CD4-positive, CD25-positive, alpha-beta regulatory T cell (primary cell): Measurements from ENCODE around the gene TECPR2. TPM values are rescaled to one million over a fixed set of nuclear protein-coding genes. Genes with fewer than 3 reads are reported as not detected.
A peak's percentile ranks its signal among the peaks of the same experiment; 100 is the strongest.

Experiments
- ATAC-seq, 2 donors: fragments of 150-1000 bp; cut with Tn5 transposase; one replicate each; pipeline ENCODE4 v1.10.0; 2021; ENCODE audit warnings: low read depth in 2 of 2, moderate number of reproducible peaks in 2 of 2, moderate library complexity in 1 of 2
- DNase-seq, 3 donors: peaks; one replicate each; pipeline versions ENCODE4 v3.0.0 to v3.0.0-alpha.2; 2012 to 2022; ENCODE audit warnings: mixed read lengths in 1 of 3
- H3K27ac ChIP-seq: one replicate; pipeline ENCODE4 v1.7.0; 2013; ENCODE audit warnings: mild to moderate bottlenecking, low read length; ENCODE audit not compliant: insufficient read depth, poor library complexity, severe bottlenecking
- H3K27me3 ChIP-seq: one replicate; pipeline ENCODE4 v1.7.0; 2013; ENCODE audit warnings: low read length; ENCODE audit not compliant: control insufficient read depth, insufficient read depth
- H3K36me3 ChIP-seq: one replicate; pipeline ENCODE4 v1.7.0; 2013; ENCODE audit warnings: mild to moderate bottlenecking, low read length, moderate library complexity; ENCODE audit not compliant: control insufficient read depth, insufficient read depth
- H3K4me1 ChIP-seq: 2 replicates; pipeline ENCODE4 v1.7.0; 2013; ENCODE audit warnings: mild to moderate bottlenecking, low read length; ENCODE audit not compliant: insufficient read depth, control insufficient read depth, poor library complexity, severe bottlenecking
- H3K4me3 ChIP-seq: one replicate; pipeline ENCODE4 v1.7.0; 2013; ENCODE audit warnings: low read depth, mild to moderate bottlenecking, low read length, moderate library complexity
- H3K9me3 ChIP-seq, 2 experiments: 1 replicate in 1 of 2; 2 replicates in 1 of 2; pipeline ENCODE4 v1.7.0; 2013; ENCODE audit warnings: low read length in 2 of 2, mild to moderate bottlenecking in 1 of 2, moderate library complexity in 1 of 2; ENCODE audit not compliant: control insufficient read depth in 2 of 2
- H3K27ac Mint-ChIP-seq, 3 donors: one replicate each; pipeline ENCODE4 v1.8.0; 2020 to 2022; ENCODE audit warnings: mild to moderate bottlenecking in 3 of 3, mixed read lengths in 3 of 3, moderate library complexity in 2 of 3
- H3K27me3 Mint-ChIP-seq: one replicate; pipeline ENCODE4 v1.8.0; 2022; ENCODE audit warnings: mild to moderate bottlenecking, mixed read lengths
- H3K36me3 Mint-ChIP-seq: one replicate; pipeline ENCODE4 v1.8.0; 2020; ENCODE audit warnings: mixed read lengths
- H3K4me1 Mint-ChIP-seq, 4 donors: one replicate each; pipeline ENCODE4 v1.8.0; 2020 to 2022; ENCODE audit warnings: mixed read lengths in 4 of 4, mild to moderate bottlenecking in 1 of 4
- H3K4me3 Mint-ChIP-seq, 4 donors: one replicate each; pipeline ENCODE4 v1.8.0; 2020 to 2022; ENCODE audit warnings: mild to moderate bottlenecking in 4 of 4, mixed read lengths in 4 of 4, moderate library complexity in 3 of 4
- H3K9me3 Mint-ChIP-seq, 7 donors: one replicate each; pipeline ENCODE4 v1.8.0; 2020 to 2022; ENCODE audit warnings: mixed read lengths in 7 of 7, mild to moderate bottlenecking in 3 of 7, moderate library complexity in 2 of 7
- polyA plus RNA-seq, 4 donors: library from polyadenylated mRNA; unstranded; fragments of 300-500 nt; fragmentation: Illumina TruSeq; gene quantifications; one replicate each; pipeline ENCODE4 v1.2.3, GENCODE V29; 2021
- total RNA-seq: library from RNA; stranded (reverse); gene quantifications from one replicate; pipeline ENCODE4 v1.2.3, GENCODE V29; 2022

Gene TECPR2
- total and polyA plus RNA-seq, 5 donors from 2014 or later = 2.4 to 12.7 (median 2.9) TPM

DNA sequence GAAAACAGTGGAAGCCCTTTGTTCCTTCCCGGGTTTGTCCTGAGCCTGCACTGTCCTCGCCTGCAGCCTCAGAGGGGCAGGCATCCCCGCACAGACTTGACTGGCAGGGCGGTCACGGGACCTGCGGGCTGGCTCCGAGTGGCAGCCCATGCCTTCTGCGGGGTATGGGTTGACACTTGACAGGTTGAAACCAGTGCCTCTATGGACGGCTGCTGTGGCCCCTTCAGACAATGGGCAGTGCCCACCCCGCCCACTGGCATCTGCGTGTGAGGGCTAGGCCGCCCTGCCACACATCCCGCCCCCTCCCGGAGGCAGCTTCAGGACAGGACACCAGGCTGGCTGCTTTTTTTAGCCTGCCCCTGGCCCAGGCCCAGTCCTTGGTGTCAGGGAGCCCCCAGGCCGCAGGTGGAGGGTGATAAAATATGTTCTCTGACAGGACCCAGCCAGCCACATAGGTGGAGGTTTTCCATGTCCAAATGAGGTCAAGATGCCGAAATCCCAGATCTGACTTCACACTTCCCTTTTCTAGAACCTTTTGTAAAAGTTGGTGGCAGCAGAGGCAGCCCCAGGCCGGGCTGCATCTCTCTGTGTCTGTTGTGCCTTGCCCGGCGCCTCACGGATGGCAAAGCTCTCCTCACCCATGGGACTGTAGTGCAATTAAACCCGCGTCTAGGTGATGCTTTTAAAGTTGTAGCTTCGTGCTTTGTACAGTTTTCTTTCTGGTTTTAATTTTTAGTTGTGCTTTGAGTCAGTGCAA lies 136.8 kb downstream of the TECPR2 start:
- Mint-ChIP-seq H3K27ac (peak overlapping the region in 1 of 3 donors; percentile 75), H3K36me3 (peaks cover 6% of the 10 kb centered on the region), H3K4me1 (peaks cover 0 to 9% (median 2%) of the 10 kb centered on the region in 4 donors), H3K27me3 (no peaks in the 10 kb centered on the region), H3K4me3 (no peak overlapping the region), H3K9me3 (peaks cover 0 to 3% (median 0%) of the 10 kb centered on the region in 7 donors)
- DNase-seq = no peak
- no peak for ATAC-seq
- Histone ChIP-seq H3K27ac (no peak overlapping the region), H3K4me1 (no peaks in the 10 kb centered on the region), H3K4me3 (no peak overlapping the region), H3K36me3 (peaks cover 4% of the 10 kb centered on the region), H3K9me3 (no peaks in the 10 kb centered on the region), H3K27me3 (no peaks in the 10 kb centered on the region)

DNA sequence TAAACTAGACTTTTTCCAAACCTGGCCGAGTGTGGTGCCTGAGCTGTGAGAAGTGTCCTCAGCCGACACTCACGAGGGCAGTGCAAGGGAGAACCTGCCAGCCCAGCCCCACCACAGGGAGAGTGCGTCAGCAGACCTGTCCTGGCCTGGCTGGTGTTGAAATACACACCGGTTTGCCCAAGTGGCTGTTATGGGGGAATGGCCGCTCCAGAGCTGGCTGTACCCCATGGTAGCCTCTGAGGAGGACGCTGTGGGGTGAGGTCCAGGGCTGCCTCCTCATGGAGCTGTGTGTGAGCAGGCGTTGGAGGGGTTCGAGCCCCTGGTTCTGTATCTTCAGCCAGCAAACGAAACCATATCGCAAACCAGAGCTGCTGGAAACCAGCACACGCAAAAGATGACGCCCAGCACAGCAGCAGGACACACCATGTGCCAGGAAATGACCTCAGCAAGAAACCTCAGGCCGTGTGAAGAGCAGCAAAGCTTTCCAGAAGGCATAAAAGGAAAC lies 137.5 kb downstream of the TECPR2 start:
- Histone ChIP-seq H3K27ac (peak overlapping the region; percentile 30), H3K4me3 (no peak overlapping the region), H3K4me1 (no peaks in the 10 kb centered on the region), H3K9me3 (no peaks in the 10 kb centered on the region), H3K27me3 (no peaks in the 10 kb centered on the region), H3K36me3 (peaks cover 4% of the 10 kb centered on the region)
- Mint-ChIP-seq H3K36me3 (peaks cover 6% of the 10 kb centered on the region), H3K4me1 (peaks cover 0 to 9% (median 2%) of the 10 kb centered on the region in 4 donors), H3K27ac (peak overlapping the region in 1 of 3 donors; percentile 75), H3K27me3 (no peaks in the 10 kb centered on the region), H3K4me3 (no peak overlapping the region), H3K9me3 (peaks cover 0 to 3% (median 0%) of the 10 kb centered on the region in 7 donors)
- DNase-seq (peak in 1 of 3 donors; percentile 33), ATAC-seq (peak in 1 of 2 donors; percentile 40)

DNA sequence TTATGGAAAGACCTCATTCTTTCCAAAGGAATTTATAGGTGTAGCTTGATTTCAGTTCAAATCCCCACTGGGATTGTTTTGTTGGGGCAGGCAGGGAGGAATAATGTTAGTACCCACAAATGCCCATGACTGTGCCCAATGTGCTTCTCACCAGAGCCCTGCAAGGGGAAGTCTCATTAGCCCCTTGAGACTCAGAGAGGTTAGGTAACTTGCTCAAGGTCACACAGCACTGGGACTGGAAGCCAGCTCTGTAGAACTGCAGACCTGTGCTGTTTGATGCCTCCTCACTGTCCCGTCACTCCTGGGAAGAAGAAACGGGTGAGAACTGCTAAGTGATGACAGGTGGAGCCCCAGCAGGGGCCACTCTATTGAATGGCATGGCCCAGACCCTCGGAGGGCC lies 138.0 kb downstream of the TECPR2 start:
- no peak overlapping the region for H3K27ac ChIP-seq
- Mint-ChIP-seq H3K36me3 (peaks cover 6% of the 10 kb centered on the region), H3K9me3 (peaks cover 0 to 3% (median 0%) of the 10 kb centered on the region in 7 donors), H3K27ac (peak overlapping the region in 1 of 3 donors; percentile 75), H3K27me3 (no peaks in the 10 kb centered on the region), H3K4me3 (no peak overlapping the region), H3K4me1 (peaks cover 0 to 9% (median 2%) of the 10 kb centered on the region in 4 donors)
- H3K4me1 ChIP-seq = no peaks in the 10 kb centered on the region
- no peaks in the 10 kb centered on the region for H3K27me3 ChIP-seq
- H3K9me3 ChIP-seq = no peaks in the 10 kb centered on the region
- no peak for DNase-seq
- H3K4me3 ChIP-seq = no peak overlapping the region
- no peak for ATAC-seq
- peaks cover 4% of the 10 kb centered on the region for H3K36me3 ChIP-seq

DNA sequence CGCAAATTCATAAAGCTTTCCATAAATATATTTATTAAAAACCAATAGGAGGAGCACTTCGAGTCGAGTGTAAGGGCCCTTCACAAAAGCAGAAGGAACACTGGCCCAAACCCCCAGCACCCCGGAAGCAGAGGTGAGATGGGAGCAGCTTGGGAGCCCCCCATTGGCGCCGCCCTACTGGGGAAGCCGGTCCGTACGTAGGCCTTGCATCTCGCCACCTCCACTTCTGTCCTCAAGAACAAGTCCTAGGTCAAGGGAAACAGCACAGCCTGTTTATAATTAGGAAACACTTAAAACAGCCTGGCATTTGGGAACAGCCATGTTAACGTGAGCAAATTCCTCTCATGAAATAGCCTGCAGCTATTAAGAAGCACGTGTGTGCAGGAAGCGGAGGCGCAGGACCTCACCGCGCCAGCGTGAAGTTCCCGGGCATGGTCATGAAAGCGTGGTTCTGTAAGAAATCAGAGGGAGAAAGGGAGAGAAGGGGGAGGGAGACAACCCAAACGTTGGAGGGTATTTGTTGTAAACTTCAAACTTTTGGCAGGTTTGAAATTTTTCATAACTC lies 139.1 kb downstream of the TECPR2 start:
- H3K27ac Mint-ChIP-seq = no peak overlapping the region
- Histone ChIP-seq H3K4me1 (no peaks in the 10 kb centered on the region), H3K9me3 (no peaks in the 10 kb centered on the region), H3K27me3 (no peaks in the 10 kb centered on the region), H3K27ac (no peak overlapping the region), H3K4me3 (no peak overlapping the region), H3K36me3 (peaks cover 4% of the 10 kb centered on the region)
- ATAC-seq (no peak), DNase-seq (no peak)
- H3K27me3 Mint-ChIP-seq = no peaks in the 10 kb centered on the region
- H3K36me3 Mint-ChIP-seq = peaks cover 6% of the 10 kb centered on the region
- peaks cover 0 to 3% (median 0%) of the 10 kb centered on the region in 7 donors for H3K9me3 Mint-ChIP-seq
- H3K4me3 Mint-ChIP-seq = no peak overlapping the region
- H3K4me1 Mint-ChIP-seq = peaks cover 0 to 9% (median 2%) of the 10 kb centered on the region in 4 donors

DNA sequence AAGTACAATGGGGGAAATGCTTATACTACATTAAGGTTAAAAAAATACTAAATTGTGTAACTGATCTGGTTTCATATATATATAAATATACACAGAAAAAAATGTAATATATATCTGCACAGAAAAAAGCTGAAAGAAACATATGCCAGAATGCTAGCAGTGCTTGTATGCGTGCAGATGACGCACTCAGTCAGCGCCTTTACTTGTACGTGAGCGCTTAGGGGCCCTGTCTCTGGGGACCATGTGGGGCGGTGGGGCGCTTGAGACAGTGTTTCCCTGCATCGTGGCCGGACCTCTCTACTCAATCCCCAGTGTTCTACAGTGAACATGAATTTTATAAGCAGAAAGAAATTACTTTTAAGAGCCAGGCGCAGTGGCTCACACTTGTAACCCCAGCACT lies 139.8 kb downstream of the TECPR2 start:
- no peak for ATAC-seq
- DNase-seq = no peak
- no peaks in the 10 kb centered on the region for H3K27me3 ChIP-seq
- Mint-ChIP-seq H3K27me3 (no peaks in the 10 kb centered on the region), H3K9me3 (peaks cover 0 to 3% (median 0%) of the 10 kb centered on the region in 7 donors), H3K27ac (no peak overlapping the region), H3K36me3 (peaks cover 6% of the 10 kb centered on the region), H3K4me1 (peaks cover 0 to 9% (median 2%) of the 10 kb centered on the region in 4 donors), H3K4me3 (no peak overlapping the region)
- peaks cover 4% of the 10 kb centered on the region for H3K36me3 ChIP-seq
- no peak overlapping the region for H3K27ac ChIP-seq
- no peaks in the 10 kb centered on the region for H3K9me3 ChIP-seq
- H3K4me1 ChIP-seq = no peaks in the 10 kb centered on the region
- H3K4me3 ChIP-seq = no peak overlapping the region

DNA sequence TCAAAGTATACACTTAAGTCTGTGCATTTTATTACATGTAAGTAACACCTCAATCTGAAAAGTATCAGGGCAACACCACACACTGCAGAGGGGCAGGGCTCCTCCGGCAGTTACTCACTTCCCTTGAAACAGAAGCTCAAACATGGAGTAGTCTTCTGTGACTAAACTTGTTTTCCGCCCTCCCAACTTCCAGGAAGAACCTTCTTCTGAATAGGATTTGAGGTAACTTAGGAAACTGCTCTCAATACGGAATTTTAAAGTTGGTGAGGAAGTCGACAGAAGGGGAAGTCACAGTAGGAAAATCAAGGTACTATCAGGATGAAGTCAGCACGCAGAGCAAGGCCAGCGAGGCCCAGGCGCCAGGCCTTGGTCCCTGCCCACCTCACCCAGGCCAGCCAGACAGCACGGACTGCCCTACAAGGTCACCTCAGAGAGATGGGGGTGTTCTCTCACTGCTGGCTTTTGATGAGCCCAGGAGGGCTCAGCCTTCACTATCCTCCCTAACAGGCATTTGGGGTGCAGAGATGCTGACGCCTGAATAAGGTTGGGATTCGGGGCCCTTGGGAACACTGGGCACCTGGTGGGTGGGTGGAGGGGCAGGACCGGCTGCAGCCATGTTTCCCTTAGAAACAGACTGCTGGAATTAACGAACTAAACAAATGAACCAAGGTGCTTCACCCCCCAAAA lies 141.0 kb downstream of the TECPR2 start:
- Histone ChIP-seq H3K4me1 (no peaks in the 10 kb centered on the region), H3K9me3 (no peaks in the 10 kb centered on the region), H3K27ac (no peak overlapping the region), H3K27me3 (no peaks in the 10 kb centered on the region), H3K36me3 (no peaks in the 10 kb centered on the region), H3K4me3 (no peak overlapping the region)
- peaks cover 0 to 1% (median 0%) of the 10 kb centered on the region in 7 donors for H3K9me3 Mint-ChIP-seq
- peaks cover 0 to 16% (median 3%) of the 10 kb centered on the region in 4 donors for H3K4me1 Mint-ChIP-seq
- peak overlapping the region in 1 of 4 donors; percentile 61 for H3K4me3 Mint-ChIP-seq
- no peak for DNase-seq
- no peaks in the 10 kb centered on the region for H3K27me3 Mint-ChIP-seq
- H3K36me3 Mint-ChIP-seq = peaks cover 5% of the 10 kb centered on the region
- no peak overlapping the region for H3K27ac Mint-ChIP-seq
- no peak for ATAC-seq

DNA sequence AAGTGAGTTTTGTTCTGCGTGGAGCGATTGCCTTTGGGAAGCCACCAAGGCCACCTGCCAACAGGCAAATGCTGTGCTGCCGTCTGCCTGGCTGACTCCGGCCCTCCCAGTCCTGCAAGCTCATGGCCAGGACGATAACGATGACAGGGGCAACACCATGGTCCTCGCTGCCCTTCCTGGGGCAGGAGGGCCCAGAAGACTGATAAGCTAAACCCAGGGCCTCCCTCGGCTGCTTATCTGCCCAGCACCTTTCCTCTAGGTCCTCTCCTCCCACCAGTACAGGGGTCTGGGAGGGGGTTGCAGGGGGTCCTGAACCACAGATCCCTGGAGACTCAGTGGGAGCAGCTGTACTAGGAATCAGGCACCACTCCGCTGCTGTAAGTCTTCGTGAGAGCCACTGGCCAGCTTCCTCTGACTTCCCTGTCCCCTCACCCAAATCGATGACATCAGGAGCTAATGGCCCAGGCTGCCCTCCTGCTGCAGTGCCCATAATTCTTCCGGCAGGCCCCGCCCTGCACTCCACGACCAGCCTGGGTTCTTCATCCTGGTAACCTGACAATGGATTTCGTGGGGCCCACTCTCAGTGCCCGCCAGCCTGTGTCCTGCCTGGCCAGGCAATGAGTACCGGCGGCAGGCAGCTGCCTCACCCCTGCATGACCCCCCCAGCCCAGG lies 141.7 kb downstream of the TECPR2 start:
- peaks cover 0 to 18% (median 3%) of the 10 kb centered on the region in 4 donors for H3K4me1 Mint-ChIP-seq
- H3K4me3 Mint-ChIP-seq = no peak overlapping the region
- no peaks in the 10 kb centered on the region for H3K27me3 Mint-ChIP-seq
- Histone ChIP-seq H3K27me3 (no peaks in the 10 kb centered on the region), H3K9me3 (no peaks in the 10 kb centered on the region), H3K4me3 (no peak overlapping the region), H3K4me1 (peaks cover 3% of the 10 kb centered on the region), H3K27ac (no peak overlapping the region), H3K36me3 (no peaks in the 10 kb centered on the region)
- no peak for ATAC-seq
- peaks cover 0 to 1% (median 0%) of the 10 kb centered on the region in 7 donors for H3K9me3 Mint-ChIP-seq
- H3K27ac Mint-ChIP-seq = peak overlapping the region in 1 of 3 donors; percentile 66
- no peak for DNase-seq
- H3K36me3 Mint-ChIP-seq = no peaks in the 10 kb centered on the region
